SH-SY5Y (cell line): ENCODE data around the gene PPARG.

ENCODE experiments used
- GATA2 ChIP-seq: IDR thresholded peaks from 2 replicates; pipeline ENCODE4 v1.6.1; 2011; ENCODE audit warnings: mild to moderate bottlenecking, low read depth, low read length
- GATA3 ChIP-seq: IDR thresholded peaks from 2 replicates; pipeline ENCODE4 v1.6.1; 2011; ENCODE audit warnings: low read depth, mild to moderate bottlenecking, low read length, moderate library complexity

- TF ChIP-seq GATA2 (no peak), GATA3 (no peak)
Measured at GRCh38 chr3:12369029-12369428, 80.2 kb downstream of the PPARG start.
